Uterus (tissue), 4 donors: Measurements from ENCODE around the gene LRRC26. TPM values are rescaled to one million over a fixed set of nuclear protein-coding genes. Genes with fewer than 3 reads are reported as not detected.
A peak's percentile ranks its signal among the peaks of the same experiment; 100 is the strongest.

Experiments used
- DNase-seq, 2 donors: peaks; one replicate each; pipeline ENCODE4 v3.0.0-alpha.2; 2019 to 2020
- H3K27ac ChIP-seq, 2 donors: fragments of 200-600 bp; sonication (generic); 1 replicate in 1 of 2; 2 replicates in 1 of 2; pipeline ENCODE4 v1.5.1; 2016 to 2018
- H3K27me3 ChIP-seq, 2 donors: fragments of 200-600 bp; sonication (generic); one replicate each; pipeline ENCODE4 v1.5.1; 2018 to 2019; ENCODE audit warnings: control low read depth in 1 of 2
- H3K36me3 ChIP-seq, 2 donors: fragments of 200-600 bp; sonication (generic); one replicate each; pipeline ENCODE4 v1.5.1; 2019; ENCODE audit warnings: control low read depth in 1 of 2
- H3K4me1 ChIP-seq, 2 donors: fragments of 200-600 bp; sonication (generic); one replicate each; pipeline ENCODE4 v1.5.1; 2018 to 2019; ENCODE audit warnings: control low read depth in 1 of 2
- H3K4me3 ChIP-seq, 2 donors: fragments of 200-600 bp; sonication (generic); 1 replicate in 1 of 2; 2 replicates in 1 of 2; pipeline ENCODE4 v1.5.1; 2018 to 2019; ENCODE audit warnings: mild to moderate bottlenecking in 1 of 2
- H3K9me3 ChIP-seq, 2 donors: fragments of 200-600 bp; sonication (generic); one replicate each; pipeline ENCODE4 v1.5.1; 2019; ENCODE audit warnings: control low read depth in 1 of 2
- CTCF ChIP-seq, 4 experiments: fragments of 200-600 bp in 2 of 4; fragments of 450-650 bp in 2 of 4; sonication (generic) in 2 of 4; IDR thresholded peaks; one replicate each; pipeline ENCODE4 v1.5.1; 2016 to 2019; ENCODE audit warnings: antibody characterized with exemption in 4 of 4, mild to moderate bottlenecking in 2 of 4, moderate library complexity in 1 of 4
- POLR2A ChIP-seq, 2 donors: fragments of 450-650 bp; IDR thresholded peaks; one replicate each; pipeline ENCODE4 v1.6.1; 2016; ENCODE audit warnings: antibody characterized with exemption in 2 of 2, mild to moderate bottlenecking in 1 of 2, moderate library complexity in 1 of 2
- intact Hi-C: fragments of 100-400 bp; cut with DNase I; formaldehyde crosslinking; loops from one replicate; pipeline ENCODE4 v1.15.1; 2023; ENCODE audit warnings: low total_unique reads
- total RNA-seq, 4 donors: library from RNA; depleted of rRNA in 3 of 4; stranded (reverse); fragments of >200 nt in 3 of 4; gene quantifications; one replicate each; pipeline versions ENCODE4 v1.1.0 to v1.2.4, GENCODE V29; 2014 to 2023
- donor health status: DM: yes; HTN: yes; CAD: no.

LRRC26 gene
- total RNA-seq, 4 donors from 2014 or later = 0.29 TPM; not detected in 3

- no peak for DNase-seq
- peak overlapping the region; percentile 41 to 51 for H3K4me3 ChIP-seq
- peaks cover 0 to 5% of the 10 kb centered on the region in 2 donors for H3K9me3 ChIP-seq
- H3K27ac ChIP-seq = peak overlapping the region in 1 of 2 donors; percentile 49
- no peaks in the 10 kb centered on the region for H3K36me3 ChIP-seq
- H3K4me1 ChIP-seq = no peaks in the 10 kb centered on the region
- intact Hi-C loops = no loop called here
- H3K27me3 ChIP-seq = peaks cover 0 to 4% of the 10 kb centered on the region in 2 donors
- TF ChIP-seq CTCF (IDR thresholded peaks at IDR 0.05) (no peak), POLR2A (IDR thresholded peaks at IDR 0.05) (no peak)
These were observed 39.6 kb downstream of the LRRC26 start for GRCh38 chr9:137130176-137130755.

GRCh38 chr9:137129456-137130175 lies 40.2 kb downstream of the LRRC26 start:
- intact Hi-C loops = no loop called here

GRCh38 chr9:137128862-137129455 lies 40.9 kb downstream of the LRRC26 start:
- H3K27ac ChIP-seq = peak overlapping the region; percentile 28 to 49

More at GRCh38 chr9:137129456-137130175, 40.2 kb downstream of the LRRC26 start:
- TF ChIP-seq CTCF (IDR thresholded peaks at IDR 0.05) (peak in 1 of 4 experiments; percentile 6), POLR2A (IDR thresholded peaks at IDR 0.05) (no peak)
- H3K4me1 ChIP-seq = no peaks in the 10 kb centered on the region
- H3K36me3 ChIP-seq = no peaks in the 10 kb centered on the region
- DNase-seq = peak; percentile 53 to 55
- peak overlapping the region; percentile 41 to 51 for H3K4me3 ChIP-seq
- H3K27ac ChIP-seq = peak overlapping the region; percentile 28 to 49
- peaks cover 0 to 5% of the 10 kb centered on the region in 2 donors for H3K9me3 ChIP-seq
- H3K27me3 ChIP-seq = peaks cover 0 to 4% of the 10 kb centered on the region in 2 donors

GRCh38 chr9:137128158-137128861 lies 41.5 kb downstream of the LRRC26 start:
- no peaks in the 10 kb centered on the region for H3K27me3 ChIP-seq
- H3K27ac ChIP-seq = no peak overlapping the region
- DNase-seq = no peak
- TF ChIP-seq POLR2A (IDR thresholded peaks at IDR 0.05) (no peak), CTCF (IDR thresholded peaks at IDR 0.05) (no peak)
- no peaks in the 10 kb centered on the region for H3K36me3 ChIP-seq
- intact Hi-C loops = no loop called here
- no peak overlapping the region for H3K4me3 ChIP-seq
- no peaks in the 10 kb centered on the region for H3K4me1 ChIP-seq
- H3K9me3 ChIP-seq = peaks cover 0 to 5% of the 10 kb centered on the region in 2 donors

More at GRCh38 chr9:137128862-137129455, 40.9 kb downstream of the LRRC26 start:
- DNase-seq = no peak
- H3K9me3 ChIP-seq = peaks cover 0 to 5% of the 10 kb centered on the region in 2 donors
- intact Hi-C loops = no loop called here
- H3K4me3 ChIP-seq = peak overlapping the region; percentile 41 to 51
- H3K36me3 ChIP-seq = no peaks in the 10 kb centered on the region
- no peaks in the 10 kb centered on the region for H3K4me1 ChIP-seq
- TF ChIP-seq POLR2A (IDR thresholded peaks at IDR 0.05) = no peak
- TF ChIP-seq CTCF (IDR thresholded peaks at IDR 0.05) = no peak
- H3K27me3 ChIP-seq = peaks cover 0 to 4% of the 10 kb centered on the region in 2 donors
